NCI-H748 (cell line): ENCODE results near the gene VTI1B.

ENCODE experiments used
- DNase-seq: peaks from one replicate; lab custom pipeline; 2025; ENCODE audit not compliant: unreplicated experiment; lab: John Stamatoyannopoulos, UW

VTI1B gene

DNA sequence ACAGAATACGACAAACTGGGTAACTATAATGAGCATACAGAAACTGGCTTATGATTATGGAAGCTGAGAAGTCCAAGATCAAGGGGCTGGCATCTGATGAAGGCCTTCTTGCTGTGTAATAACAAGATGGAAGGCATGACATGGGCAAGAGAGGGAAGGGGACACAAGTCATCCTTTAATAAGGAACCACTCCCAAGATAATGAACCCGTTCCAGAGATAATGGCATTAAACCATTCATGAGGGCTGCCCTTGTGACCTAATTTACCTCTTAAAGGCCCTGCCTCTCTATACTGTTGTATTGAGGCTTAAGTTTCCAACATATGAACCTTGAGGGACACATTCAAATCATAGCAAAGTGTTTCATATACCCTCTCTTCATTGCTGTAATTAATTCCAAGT, 4.6 kb upstream of the VTI1B start:
- DNase-seq, result no peak

DNA sequence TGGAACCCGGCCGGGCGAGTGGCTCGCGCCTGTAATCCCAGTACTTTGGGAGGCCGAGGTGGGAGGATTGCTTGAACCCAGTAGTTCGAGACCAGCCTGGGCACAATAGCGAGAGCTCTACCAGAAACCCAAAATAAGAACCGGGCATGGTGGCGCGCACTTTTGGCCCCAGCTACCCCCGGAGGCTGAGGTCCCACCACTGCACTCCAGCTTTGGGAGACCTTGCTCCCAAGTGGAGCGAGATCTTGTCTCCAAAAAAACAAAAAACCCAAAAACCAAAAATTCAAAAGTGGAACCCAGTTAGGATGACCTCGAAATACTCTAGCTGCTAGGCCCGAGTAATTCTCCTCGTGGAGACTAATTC, 769 bp upstream of the VTI1B start:
- peak; percentile 6 for DNase-seq

DNA sequence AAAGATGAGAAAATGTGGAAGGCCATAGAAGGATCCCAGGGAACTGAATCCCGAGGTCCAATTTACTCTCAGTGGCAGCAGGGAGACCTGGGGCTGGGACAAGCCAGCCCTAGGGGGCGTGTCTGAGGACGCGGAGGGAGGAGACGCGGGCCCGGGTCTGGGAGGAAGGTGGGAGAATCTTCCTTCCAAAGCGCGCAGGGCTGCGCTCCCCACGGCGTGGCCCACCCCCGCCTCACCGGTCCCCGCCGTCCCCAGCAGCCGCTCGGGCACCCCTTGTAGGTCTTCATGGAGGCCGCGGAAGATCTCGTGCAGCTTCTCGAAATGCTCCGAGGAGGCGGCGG, 323 bp downstream of the VTI1B start:
- DNase-seq, result peak; percentile 85

DNA sequence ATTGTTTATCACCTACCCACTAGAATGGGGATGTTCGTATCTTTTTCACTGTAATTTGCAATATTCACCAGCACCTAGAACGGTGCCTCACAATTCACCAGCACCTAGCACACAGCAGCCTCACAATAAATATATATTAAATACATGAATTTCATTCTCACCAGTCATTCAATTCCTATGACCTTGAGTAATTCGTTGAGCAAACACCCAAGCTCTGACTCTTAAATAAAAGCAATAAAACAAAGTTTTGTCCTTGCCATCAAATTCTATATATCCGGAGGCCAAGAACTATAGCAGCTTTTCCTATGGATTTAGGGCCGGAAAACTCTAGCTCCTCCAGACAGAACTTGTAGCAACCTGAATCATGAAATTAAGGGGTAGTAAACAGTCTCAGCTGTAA, 981 bp downstream of the VTI1B start:
- DNase-seq, result no peak

DNA sequence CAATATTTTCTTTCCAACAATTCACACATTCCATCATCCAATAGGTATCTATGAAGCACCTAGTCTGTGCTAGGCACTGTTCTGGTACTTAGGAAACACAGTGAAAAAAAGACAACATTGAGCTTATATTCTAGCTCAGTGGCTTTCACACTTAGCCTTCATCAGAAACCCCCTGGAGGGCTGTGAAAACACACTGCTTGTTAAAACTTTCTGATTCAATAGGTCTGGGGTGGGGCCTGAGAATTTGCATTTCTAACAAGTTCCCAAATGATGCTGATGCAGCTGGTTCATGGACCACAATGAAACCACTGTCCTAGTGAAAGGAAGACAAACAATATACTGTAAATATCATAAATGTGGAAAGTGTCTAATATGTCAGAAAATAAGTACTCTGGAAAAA, 5.9 kb downstream of the VTI1B start:
- DNase-seq, result peak; percentile 46

DNA sequence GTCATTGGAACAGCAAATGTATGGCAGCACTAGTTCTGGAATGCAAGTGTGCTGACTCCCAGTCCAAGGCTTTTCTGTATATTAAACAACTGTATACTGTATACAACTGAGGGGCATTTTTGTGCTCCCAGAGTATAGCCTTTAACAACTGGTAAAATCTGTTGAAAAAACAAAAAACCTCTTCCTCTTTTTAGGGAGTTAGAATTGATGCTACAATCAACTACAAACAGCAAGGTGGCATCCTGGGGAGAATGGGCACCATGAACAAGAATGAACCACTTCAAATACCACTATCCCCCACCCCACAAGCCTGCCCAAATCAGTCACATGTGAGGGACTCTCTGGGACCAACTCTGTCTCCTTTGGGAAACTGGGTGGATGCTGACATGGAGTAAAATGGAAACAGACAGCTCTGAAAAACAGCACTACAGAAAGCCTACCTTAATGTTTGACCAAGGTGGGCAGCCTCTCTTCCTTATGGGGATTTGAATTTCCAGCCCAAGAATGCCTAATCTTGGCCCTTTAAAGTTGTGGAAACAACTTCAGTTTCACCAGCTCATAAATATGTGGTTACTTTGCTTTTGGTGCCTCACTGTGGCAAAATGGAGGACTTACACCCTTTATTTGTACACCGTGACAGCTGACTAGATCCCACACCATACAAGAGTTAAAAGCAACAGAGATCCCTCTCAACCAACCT, 7.5 kb downstream of the VTI1B start:
- peak; percentile 49 for DNase-seq

DNA sequence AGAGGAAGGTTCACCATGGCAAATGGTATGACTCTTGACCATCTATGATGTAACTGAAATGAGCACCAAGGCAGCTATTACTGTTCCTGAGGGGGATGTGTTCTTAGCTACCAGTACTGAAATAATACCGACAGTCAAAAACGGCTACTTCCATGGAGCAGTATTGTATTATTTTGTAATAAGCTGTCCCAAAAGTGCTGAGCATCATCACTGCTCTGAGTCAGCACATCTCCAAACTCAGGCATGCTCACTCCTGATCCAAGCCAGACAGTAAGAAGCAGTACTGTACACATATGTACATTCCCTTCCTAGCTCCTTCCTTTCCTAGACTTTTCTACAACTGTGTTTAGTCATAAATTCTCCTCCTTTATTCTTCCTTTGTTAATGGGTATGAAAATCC, 8.6 kb downstream of the VTI1B start:
- no peak for DNase-seq

DNA sequence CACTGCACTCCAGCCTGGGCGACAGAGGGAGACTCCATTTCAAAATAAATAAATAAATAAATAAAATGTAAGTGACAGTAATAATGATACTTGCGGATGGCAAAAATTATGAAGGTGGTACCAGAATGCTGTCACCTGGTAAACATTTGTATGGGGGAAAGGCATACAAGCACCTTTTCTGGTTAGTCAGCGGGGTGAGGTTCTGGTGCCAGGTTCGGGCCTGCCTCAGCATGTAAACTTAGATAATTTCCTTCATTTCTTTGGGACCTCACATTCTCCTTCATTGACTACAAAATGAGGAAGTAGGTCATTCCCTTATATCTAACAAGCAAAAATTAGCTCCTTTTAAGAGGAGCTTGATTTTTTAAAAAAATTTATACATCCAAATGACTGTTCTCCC, 10.8 kb downstream of the VTI1B start:
- no peak for DNase-seq

DNA sequence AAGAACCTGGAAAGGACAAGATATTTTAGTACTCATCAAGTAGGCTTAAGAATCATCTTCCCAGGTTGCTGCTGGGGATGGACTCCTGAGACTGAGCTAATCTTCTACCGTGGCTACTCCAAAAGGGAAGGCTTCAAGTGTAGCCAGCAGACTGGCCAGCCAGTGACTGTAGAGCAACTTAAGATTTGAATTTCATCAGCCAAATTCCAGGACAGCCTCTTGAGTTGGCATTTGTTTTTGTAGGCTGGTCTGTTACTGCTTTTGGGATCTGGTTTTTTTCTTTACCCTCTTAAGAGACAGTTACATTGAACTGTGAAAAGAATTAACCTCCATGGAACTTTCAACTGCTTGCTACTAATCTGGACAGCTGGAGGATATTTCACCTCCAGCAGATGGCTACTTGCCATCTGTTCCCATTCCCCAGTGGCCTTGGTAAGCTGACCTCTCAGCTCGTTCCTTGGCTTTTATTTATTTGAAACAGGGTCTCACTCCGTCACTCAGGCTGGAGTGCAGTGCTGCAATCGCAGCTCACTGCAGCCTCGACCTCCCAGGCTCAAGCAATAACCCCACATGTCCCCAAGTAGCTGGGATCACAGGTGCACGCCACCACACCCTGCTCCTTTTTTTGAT, 20.7 kb downstream of the VTI1B start:
- no peak for DNase-seq

DNA sequence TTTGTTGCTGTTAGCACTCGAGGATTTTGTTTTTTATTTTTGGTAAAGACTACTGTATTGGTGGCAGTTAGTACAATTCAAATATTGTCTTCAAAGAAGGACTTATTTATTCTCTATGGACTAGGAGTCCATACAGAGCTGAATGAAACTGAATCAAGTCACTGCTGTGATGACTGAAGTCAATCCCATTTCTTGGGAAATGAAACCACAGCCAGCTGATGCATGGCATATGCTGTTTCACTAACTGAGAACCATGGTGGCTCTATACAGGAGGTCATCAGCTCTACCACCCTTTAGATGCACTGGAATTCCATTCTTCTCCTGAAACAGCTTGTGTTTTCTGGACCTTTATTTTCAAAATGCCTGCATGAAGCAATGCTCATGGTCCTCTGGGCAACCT, 22.2 kb downstream of the VTI1B start:
- DNase-seq, result no peak

DNA sequence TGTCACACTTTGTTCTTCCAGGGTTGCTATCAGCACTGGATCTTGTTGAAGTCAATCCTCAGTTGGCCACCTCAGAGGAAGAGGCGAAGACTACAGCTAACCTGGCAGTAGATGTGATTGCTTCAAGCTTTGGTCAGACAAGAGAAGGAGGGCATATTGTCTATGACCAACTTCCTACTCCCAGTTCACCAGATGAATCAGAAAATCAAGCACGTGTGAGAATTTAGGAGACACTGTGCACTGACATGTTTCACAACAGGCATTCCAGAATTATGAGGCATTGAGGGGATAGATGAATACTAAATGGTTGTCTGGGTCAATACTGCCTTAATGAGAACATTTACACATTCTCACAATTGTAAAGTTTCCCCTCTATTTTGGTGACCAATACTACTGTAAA, 23.7 kb downstream of the VTI1B start:
- DNase-seq, result no peak

DNA sequence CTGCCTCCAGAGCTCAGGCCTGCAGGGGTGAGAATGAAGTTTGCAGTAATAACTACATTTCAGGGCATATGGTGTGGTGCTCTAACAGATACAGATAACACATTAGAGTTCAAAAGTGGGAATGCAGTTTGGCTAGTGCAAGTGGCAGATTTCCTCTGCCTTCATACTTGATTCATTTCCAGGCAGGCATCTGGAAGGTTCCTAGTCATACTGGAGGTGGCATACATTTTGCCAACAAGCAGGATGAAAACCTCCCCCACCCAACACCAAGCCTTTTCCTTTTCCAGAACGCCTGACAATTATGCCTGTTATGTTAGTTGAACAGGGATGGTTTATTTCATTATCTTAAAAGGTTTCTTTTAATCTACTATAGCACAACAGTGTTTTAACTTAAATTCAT, 24.3 kb downstream of the VTI1B start:
- no peak for DNase-seq

DNA sequence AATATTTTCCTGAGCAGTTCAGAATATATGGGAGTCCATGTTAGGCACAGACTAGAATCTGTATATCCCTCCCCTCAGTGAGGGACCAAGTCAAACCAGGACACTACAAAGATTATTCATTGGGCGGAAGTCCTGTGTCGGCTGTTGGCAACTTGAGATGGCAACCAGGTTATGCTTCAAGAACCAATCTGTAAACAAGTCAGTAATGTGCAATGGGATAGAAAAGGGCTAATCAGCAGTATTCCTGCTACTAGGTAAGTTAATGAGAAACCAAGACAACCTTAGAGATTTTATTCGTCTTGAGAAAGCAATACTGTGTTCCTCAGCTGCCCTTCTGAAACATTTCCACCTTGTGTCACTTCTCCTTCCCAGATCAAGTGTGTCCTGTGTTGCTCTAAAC, 28.3 kb downstream of the VTI1B start:
- DNase-seq, result no peak

DNA sequence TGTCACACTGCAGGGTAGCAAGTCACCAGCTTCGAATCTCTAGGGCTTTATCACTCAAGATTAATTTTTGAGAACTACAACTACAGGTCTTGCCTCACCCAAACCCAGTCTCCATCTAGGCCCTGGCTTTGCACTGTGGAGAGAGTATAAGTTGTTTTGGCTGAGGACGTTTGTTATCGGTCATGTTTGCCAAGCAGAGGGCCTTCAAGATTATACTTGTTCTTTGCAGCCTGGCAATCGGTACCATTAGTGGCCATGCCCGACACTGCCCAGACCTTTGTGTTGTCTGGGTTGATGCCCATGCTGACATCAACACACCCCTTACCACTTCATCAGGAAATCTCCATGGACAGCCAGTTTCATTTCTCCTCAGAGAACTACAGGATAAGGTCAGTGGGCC, 29.0 kb downstream of the VTI1B start:
- DNase-seq, result no peak

DNA sequence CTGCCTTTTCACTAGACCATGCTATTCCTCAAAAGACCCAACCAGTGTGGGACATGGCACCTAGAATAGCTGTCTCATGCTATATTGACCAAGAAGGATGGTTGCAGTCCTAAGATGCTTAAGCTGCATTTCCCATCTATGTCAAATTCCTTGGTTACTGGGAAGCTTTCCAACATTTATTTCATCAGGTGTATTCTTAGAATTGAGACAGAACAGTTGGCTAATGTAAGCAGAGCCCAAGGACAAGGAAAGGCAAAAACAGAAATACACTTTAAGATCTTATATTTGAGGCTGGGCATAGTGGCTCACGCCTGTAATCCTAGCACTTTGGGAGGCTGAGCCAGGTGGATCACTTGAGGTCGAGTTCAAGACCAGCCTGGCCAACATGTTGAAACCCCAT, 30.0 kb downstream of the VTI1B start:
- no peak for DNase-seq

DNA sequence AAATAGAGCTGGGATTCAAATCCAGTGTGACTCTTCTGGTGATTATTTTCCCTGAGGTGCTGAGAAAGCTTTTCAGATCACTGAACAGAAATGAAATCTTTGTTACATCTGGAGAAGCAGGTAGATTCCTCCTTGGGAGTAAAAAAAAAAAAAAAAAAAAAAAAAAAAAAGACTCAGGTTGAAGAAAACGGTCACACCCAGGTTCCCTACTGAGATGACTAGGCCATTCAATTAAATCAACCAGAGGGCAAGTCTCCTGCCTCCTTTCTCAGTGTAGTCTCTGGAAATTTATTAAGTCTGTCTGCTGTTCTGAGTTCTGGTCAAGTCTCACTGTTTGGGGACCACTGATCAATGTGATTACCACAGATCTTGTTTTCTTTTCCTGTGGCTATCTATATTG, 30.7 kb downstream of the VTI1B start:
- no peak for DNase-seq

DNA sequence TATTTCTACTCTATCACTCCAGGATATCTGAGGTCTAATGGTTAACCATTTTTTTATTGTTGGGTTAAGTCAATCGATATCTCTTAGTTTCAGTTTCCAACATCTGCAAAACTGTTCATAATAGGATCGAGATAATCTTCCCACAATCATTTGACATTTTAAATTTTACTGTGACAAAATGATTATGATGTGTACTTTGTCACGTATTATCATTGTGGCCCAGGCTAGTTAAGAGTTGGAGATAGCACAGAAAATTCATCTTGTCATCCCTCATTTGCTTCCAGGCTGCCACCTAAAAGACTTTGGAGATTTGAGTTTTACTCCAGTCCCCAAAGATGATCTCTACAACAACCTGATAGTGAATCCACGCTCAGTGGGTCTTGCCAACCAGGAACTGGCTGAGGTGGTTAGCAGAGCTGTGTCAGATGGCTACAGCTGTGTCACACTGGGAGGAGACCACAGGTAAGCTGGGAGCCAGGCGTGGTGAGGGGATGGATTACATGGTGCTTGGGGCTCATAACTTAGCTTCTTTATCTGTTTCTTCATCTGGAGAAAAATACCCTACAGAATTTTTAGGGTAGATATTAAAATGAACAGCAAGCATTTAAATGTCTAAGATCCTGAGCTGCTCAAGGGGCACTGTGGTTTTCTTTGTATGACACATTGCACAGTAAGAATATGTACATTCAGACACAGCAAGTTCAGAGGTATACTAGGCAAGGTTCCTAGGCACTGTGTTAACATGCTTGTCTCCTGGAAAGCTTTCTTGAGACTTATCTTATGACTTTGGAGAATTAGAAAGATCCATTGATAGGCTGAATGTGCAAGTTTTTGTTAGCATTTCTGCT, 32.3 kb downstream of the VTI1B start:
- DNase-seq, result no peak

DNA sequence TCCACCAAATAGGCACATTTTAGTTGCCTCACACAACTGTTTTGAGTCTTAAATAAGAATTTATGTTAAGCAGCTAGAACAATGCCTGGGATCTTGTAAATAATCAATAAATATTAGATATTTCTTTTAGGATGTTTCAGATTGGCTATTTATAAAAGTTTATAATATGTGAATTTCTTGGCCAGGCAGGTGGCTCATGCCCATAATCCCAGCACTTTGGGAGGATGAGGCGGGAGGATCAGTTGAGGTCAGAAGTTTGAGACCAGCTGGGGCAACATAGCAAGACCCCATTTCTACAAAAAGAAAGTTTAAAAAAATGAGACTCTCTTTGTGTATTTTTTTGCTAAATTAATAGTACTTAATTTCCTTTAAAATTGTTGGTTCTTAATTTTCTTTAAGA, 33.0 kb downstream of the VTI1B start:
- no peak for DNase-seq

DNA sequence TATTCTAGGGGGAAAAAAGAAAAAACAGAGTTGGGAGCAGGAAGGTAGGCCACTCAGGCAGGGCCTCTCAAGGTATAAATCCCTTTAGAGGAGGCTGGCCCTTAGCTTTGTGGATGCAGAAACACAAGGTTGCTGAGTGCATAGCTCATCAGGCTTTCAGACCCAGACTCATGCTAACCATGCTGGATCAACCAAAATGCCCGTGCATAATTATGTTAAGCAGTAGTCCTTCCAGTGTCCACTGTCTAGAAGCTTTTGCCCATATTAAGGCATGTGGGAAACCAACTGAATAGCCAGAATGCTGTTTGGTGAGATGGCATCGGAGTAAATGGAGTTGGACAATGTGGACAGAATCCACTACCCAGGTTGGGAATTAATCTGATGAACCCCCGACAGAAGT, 35.8 kb downstream of the VTI1B start:
- DNase-seq, result no peak

DNA sequence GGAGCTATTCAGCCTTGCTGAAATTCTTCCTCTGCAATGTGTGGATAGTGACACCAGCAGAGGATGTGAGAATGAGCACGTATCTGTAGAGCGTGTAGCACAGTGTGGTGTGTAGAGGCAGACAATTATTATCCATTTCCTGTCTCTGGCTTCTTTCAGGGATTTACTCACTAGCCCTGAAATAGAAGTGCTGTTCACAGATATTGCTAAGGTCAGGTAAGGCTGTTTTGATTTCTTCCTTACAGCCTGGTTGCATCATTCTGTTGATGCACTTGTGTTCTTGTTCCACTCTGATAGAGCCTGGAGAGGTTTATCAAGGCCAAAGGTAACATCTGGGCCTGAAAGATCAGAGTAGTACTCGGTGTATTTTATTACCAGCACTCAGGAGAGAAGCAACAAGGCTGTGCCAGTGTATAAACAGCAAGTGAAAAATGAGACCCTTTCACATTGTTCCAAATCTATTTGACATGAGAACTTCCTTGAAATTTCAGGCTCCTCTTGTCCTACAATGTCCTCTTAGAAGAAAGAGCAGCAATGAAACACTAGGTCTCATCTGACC, 38.0 kb downstream of the VTI1B start:
- no peak for DNase-seq

DNA sequence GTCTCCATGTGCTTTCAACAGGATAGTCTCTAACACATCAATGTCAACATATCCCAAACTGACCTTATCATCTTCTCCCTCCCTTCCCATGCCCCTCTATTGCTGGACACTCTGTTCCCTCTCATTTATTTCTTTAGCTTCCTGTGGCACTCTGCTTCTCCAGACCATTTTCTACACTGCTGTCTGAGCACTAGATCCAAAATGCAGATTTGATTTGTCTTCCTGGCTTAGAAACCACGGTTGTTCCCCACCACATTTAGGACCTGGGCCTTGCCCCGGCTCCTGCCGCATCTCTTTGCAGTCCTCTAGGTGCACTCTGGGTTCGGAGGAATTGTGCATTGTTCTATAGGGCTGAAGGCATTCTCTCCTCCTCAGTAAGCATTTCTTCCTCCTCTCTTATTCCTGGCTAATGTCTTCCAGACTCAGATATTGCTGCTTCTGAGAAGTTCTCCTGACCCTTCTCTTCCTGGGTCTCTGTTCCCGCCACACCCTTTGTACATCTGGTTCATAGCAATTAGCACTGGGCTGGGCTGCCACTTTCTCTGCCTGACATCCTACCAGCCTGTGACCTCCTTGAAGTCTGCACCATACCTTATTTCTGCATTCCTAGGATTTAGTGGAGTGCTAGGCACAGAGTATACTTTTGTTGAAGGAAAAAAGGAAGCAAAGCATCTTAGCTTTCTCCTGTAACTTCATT, 40.8 kb downstream of the VTI1B start:
- DNase-seq, result no peak

DNA sequence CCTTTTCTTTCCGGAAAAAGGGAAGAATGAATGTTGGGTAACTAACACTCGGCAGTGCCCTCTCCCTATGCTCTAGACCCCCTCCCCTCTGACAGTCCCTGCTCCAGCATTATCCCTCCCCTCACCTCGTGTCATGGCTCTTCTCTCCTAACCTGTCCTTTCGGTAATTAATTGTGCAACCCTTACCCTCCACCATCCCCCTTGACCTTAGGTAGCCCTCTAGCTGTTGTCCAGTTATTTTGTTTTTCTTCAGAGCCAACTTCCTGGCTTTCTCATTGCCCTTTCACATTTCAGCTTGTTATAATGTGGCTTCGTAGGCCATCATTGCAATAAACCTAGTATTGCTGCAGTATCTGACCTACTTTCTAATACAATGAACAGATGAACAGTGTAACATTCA, 43.5 kb downstream of the VTI1B start:
- no peak for DNase-seq
